Ascending aorta (tissue), 2 donors: ENCODE measurements around the gene HLA-DRA. TPM values are rescaled to one million over a fixed set of nuclear protein-coding genes. Genes with fewer than 3 reads are reported as not detected.

Experiments
- DNase-seq, 2 donors: peaks; one replicate each; pipeline ENCODE4 v3.0.0-alpha.2; 2019; ENCODE audit warnings: low spot score in 2 of 2
- H3K27ac ChIP-seq, 2 donors: fragments of 200-600 bp; sonication (generic); one replicate each; pipeline ENCODE4 v1.5.1; 2016 to 2017; ENCODE audit warnings: mild to moderate bottlenecking in 1 of 2
- H3K27me3 ChIP-seq: fragments of 200-600 bp; sonication (generic); one replicate; pipeline ENCODE4 v1.5.1; 2017
- H3K36me3 ChIP-seq, 2 donors: fragments of 200-600 bp; sonication (generic); one replicate each; pipeline ENCODE4 v1.5.1; 2016
- H3K4me1 ChIP-seq, 2 donors: fragments of 200-600 bp; sonication (generic); one replicate each; pipeline ENCODE4 v1.5.1; 2016 to 2017; ENCODE audit warnings: mild to moderate bottlenecking in 1 of 2
- H3K4me3 ChIP-seq, 2 donors: fragments of 200-600 bp; sonication (generic); one replicate each; pipeline ENCODE4 v1.5.1; 2016 to 2017; ENCODE audit warnings: mild to moderate bottlenecking in 1 of 2
- H3K9me3 ChIP-seq, 2 donors: fragments of 200-600 bp; sonication (generic); one replicate each; pipeline ENCODE4 v1.5.1; 2016
- CTCF ChIP-seq, 3 experiments: fragments of 200-600 bp in 2 of 3; fragments of 450-650 bp in 1 of 3; sonication (generic) in 2 of 3; IDR thresholded peaks; one replicate each; pipeline ENCODE4 v1.5.1; 2016 to 2019; ENCODE audit warnings: antibody characterized with exemption in 3 of 3, mild to moderate bottlenecking in 1 of 3, moderate library complexity in 1 of 3
- intact Hi-C: fragments of 100-400 bp; cut with DNase I; formaldehyde crosslinking; loops from one replicate; pipeline ENCODE4 v1.15.1; 2023
- total RNA-seq: library from RNA; depleted of rRNA; stranded (reverse); fragments of >200 nt; gene quantifications from one replicate; pipeline ENCODE4 v1.1.0, GENCODE V29; 2016

Gene HLA-DRA
- total RNA-seq, 1 donor from 2014 or later = 220 TPM

DNA sequence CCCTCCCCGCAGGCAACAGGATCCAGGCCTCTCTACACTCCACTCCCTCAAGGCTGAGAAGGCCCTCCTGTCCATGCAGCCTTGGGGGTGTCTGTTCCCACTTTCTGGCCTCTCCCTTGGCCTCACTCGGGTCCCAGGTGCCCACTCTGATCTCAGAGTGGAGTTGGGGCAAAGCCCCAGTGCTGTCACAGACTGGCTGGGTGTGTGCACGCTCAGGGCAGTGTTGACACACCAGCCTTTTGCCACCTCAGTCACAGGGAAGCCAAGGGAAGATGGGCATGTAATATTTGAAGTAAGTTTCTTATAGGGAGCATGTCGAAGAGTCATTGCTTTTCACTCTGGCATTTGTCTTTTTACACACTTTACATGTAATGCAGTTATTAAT lies 44.9 kb downstream of the HLA-DRA start:
- H3K4me3 ChIP-seq = no peak overlapping the region
- no peaks in the 10 kb centered on the region for H3K27me3 ChIP-seq
- H3K36me3 ChIP-seq = no peaks in the 10 kb centered on the region
- H3K9me3 ChIP-seq = no peaks in the 10 kb centered on the region
- no peak overlapping the region for H3K27ac ChIP-seq
- intact Hi-C loops = loop anchor here (10.0 kb wide), 1 partner anchor 50 kb away; the partner anchor contains the start of gene HLA-DRB5
- TF ChIP-seq CTCF (IDR thresholded peaks at IDR 0.05) = no peak
- H3K4me1 ChIP-seq = no peaks in the 10 kb centered on the region
- no peak for DNase-seq

DNA sequence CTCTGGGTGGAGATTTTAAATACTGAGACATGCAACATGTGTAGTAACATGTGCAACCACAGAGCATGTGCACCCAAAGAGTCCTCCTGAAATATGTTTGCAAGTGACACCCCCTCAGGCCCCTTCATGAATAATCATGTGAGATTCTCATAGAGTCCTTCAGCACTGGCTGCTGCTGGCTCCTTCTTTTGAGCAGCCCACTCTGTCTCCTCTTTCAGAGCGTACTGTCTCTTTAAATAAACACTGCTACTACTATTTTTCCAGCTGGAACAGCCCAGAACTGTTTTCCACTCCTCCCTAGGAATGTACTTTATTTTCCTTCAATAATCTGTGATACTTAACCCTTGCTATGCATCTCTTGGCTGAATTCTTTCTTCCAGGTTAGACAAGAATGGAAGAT lies 48.4 kb downstream of the HLA-DRA start:
- no peaks in the 10 kb centered on the region for H3K4me1 ChIP-seq
- intact Hi-C loops = loop anchor here (10.0 kb wide), 1 partner anchor 47 kb away; the partner anchor contains the start of gene HLA-DRB5
- H3K4me3 ChIP-seq = no peak overlapping the region
- no peak for TF ChIP-seq CTCF (IDR thresholded peaks at IDR 0.05)
- no peaks in the 10 kb centered on the region for H3K9me3 ChIP-seq
- no peak for DNase-seq
- H3K36me3 ChIP-seq = no peaks in the 10 kb centered on the region
- no peaks in the 10 kb centered on the region for H3K27me3 ChIP-seq
- no peak overlapping the region for H3K27ac ChIP-seq

DNA sequence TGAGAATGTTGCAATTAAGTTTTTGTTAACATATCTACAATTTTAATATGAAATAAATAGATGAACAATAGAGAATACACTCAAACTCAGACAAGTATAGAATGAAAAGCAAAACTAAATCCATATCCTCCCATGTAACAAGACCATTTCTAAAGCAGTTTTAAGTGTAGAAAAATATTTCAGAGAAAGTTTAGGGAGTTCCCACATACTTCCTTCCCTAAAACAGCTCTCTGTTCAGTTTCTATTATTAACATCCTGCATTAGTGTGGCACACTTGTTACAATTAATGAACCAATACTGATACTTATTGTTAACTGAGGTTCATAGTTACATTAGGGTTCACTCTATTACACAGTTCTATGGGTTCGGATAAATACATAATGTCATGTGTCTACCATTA lies 52.0 kb downstream of the HLA-DRA start:
- no peak for TF ChIP-seq CTCF (IDR thresholded peaks at IDR 0.05)
- intact Hi-C loops = no loop called here
- no peak for DNase-seq
- Histone ChIP-seq H3K4me1 (no peaks in the 10 kb centered on the region), H3K27ac (no peak overlapping the region), H3K4me3 (no peak overlapping the region), H3K36me3 (no peaks in the 10 kb centered on the region), H3K9me3 (no peaks in the 10 kb centered on the region), H3K27me3 (no peaks in the 10 kb centered on the region)

DNA sequence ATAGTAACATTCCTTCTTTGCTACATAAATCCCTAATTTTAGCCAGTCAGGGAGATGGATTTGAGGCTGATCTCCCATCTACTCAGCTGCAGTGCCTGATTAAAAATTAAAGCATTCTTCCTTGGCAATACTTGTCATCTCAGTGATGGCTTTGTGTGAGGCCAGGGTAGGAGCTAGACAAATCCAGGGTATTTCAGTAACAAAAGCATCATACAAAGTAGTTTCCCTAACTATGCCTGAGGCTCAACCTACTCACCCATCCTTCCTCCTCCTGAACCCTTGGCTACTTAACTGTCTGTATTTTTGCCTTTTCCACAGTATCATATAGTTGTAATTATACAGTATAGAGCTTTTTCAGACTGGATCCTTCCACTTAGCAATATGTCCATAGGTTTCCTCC lies 52.7 kb downstream of the HLA-DRA start:
- Histone ChIP-seq H3K27me3 (no peaks in the 10 kb centered on the region), H3K9me3 (no peaks in the 10 kb centered on the region), H3K27ac (no peak overlapping the region), H3K4me3 (no peak overlapping the region), H3K36me3 (no peaks in the 10 kb centered on the region), H3K4me1 (no peaks in the 10 kb centered on the region)
- no peak for TF ChIP-seq CTCF (IDR thresholded peaks at IDR 0.05)
- intact Hi-C loops = no loop called here
- no peak for DNase-seq

Other genes with a start within 250 kb of the HLA-DRA start
- gene PBX2, start 249.7 kb upstream of the HLA-DRA start, total RNA-seq = 18.1 TPM
- 19.4 TPM for gene GPSM3, start 247.2 kb upstream of the HLA-DRA start, total RNA-seq
- 198 TPM for gene NOTCH4, start 215.8 kb upstream of the HLA-DRA start, total RNA-seq
- gene TSBP1, start 68.0 kb upstream of the HLA-DRA start, total RNA-seq = not detected
- gene BTNL2, start 32.7 kb upstream of the HLA-DRA start, total RNA-seq = not detected
- 19.9 TPM for gene HLA-DRB5, start 90.4 kb downstream of the HLA-DRA start, total RNA-seq
- 82.5 TPM for gene HLA-DRB1, start 150.0 kb downstream of the HLA-DRA start, total RNA-seq
- 2.0 TPM for gene HLA-DQA1, start 197.5 kb downstream of the HLA-DRA start, total RNA-seq
- gene HLA-DQB1, start 226.8 kb downstream of the HLA-DRA start, total RNA-seq = 3.5 TPM